Panc1 (cell line): ENCODE measurements around the gene OXCT1.

Experiments used
- CTCF ChIP-seq: fragments of 450-650 bp; IDR thresholded peaks from 2 replicates; pipeline ENCODE4 v1.5.1; 2017; ENCODE audit warnings: mild to moderate bottlenecking
- SIN3A ChIP-seq: IDR thresholded peaks from 2 replicates; pipeline ENCODE4 v1.6.1; 2012; ENCODE audit warnings: low read depth, mild to moderate bottlenecking, low read length, moderate library complexity, borderline replicate concordance; ENCODE audit not compliant: insufficient read depth
- TF ChIP-seq, protein P1 (sequence below), 2 experiments: IDR thresholded peaks; 2 replicates each; pipeline ENCODE4 v1.6.1; 2011 to 2012; ENCODE audit warnings: low read depth in 2 of 2, control low read depth in 1 of 2, low read length in 1 of 2, mild to moderate bottlenecking in 1 of 2, moderate library complexity in 1 of 2; ENCODE audit not compliant: insufficient read depth in 1 of 2

DNA sequence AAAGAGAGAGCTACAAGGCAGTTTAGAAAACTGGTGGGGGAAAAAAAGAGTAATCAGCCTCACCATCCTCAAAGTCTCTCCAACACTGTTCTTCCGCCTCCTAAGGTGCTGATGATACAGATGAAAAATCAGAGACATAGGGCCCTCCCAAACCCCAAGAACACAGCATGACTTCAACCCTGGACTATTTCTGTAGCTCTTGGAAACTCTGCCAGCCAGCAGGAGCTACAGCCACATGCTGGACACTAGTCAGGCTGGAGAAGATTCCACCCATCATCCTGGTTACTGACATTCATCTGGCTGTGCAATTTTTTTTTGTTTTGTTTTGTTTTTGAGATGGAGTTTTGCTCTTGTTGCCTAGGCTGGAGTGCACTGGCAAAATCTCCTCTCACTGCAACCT lies 42.4 kb downstream of the OXCT1 start:
- TF ChIP-seq, protein P1, sequence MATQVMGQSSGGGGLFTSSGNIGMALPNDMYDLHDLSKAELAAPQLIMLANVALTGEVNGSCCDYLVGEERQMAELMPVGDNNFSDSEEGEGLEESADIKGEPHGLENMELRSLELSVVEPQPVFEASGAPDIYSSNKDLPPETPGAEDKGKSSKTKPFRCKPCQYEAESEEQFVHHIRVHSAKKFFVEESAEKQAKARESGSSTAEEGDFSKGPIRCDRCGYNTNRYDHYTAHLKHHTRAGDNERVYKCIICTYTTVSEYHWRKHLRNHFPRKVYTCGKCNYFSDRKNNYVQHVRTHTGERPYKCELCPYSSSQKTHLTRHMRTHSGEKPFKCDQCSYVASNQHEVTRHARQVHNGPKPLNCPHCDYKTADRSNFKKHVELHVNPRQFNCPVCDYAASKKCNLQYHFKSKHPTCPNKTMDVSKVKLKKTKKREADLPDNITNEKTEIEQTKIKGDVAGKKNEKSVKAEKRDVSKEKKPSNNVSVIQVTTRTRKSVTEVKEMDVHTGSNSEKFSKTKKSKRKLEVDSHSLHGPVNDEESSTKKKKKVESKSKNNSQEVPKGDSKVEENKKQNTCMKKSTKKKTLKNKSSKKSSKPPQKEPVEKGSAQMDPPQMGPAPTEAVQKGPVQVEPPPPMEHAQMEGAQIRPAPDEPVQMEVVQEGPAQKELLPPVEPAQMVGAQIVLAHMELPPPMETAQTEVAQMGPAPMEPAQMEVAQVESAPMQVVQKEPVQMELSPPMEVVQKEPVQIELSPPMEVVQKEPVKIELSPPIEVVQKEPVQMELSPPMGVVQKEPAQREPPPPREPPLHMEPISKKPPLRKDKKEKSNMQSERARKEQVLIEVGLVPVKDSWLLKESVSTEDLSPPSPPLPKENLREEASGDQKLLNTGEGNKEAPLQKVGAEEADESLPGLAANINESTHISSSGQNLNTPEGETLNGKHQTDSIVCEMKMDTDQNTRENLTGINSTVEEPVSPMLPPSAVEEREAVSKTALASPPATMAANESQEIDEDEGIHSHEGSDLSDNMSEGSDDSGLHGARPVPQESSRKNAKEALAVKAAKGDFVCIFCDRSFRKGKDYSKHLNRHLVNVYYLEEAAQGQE (IDR thresholded peaks at IDR 0.05; ENCODE audit: insufficient read depth in 1 of 2, low read depth in 2 of 2, low read length in 1 of 2), result no peak
- TF ChIP-seq SIN3A (no peak), CTCF (no peak)
